Measurements from ENCODE around the gene FEV.

DNA sequence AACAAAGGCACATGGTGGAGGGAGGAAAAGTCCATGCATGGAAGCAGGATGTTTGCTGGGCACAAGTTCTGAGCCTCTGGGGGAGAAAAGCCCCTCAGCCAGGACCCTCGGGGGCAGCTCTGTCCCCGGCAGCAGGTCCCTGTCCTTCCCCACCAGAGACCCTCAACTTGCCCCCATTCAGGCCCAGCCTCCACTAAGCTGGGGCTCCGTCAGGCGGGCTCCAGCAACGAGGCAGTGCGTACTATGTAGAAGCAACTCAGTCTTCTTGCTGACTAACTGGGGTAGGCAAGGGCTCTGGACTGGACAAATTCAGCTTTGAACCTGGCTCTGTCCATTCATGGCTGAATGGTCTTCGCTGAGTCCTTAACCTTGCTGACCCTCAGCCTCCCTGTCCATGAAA, 33.3 kb upstream of the FEV start:
- TF ChIP-seq POLR2AphosphoS5 (IDR thresholded peaks at IDR 0.05): no peak
- TF ChIP-seq, protein P1, sequence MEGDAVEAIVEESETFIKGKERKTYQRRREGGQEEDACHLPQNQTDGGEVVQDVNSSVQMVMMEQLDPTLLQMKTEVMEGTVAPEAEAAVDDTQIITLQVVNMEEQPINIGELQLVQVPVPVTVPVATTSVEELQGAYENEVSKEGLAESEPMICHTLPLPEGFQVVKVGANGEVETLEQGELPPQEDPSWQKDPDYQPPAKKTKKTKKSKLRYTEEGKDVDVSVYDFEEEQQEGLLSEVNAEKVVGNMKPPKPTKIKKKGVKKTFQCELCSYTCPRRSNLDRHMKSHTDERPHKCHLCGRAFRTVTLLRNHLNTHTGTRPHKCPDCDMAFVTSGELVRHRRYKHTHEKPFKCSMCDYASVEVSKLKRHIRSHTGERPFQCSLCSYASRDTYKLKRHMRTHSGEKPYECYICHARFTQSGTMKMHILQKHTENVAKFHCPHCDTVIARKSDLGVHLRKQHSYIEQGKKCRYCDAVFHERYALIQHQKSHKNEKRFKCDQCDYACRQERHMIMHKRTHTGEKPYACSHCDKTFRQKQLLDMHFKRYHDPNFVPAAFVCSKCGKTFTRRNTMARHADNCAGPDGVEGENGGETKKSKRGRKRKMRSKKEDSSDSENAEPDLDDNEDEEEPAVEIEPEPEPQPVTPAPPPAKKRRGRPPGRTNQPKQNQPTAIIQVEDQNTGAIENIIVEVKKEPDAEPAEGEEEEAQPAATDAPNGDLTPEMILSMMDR (IDR thresholded peaks at IDR 0.05): no peak
